HFFc6 (cell line): Measurements from ENCODE around the gene CRISPLD2. TPM values are rescaled to one million over a fixed set of nuclear protein-coding genes. Genes with fewer than 3 reads are reported as not detected.

ENCODE experiments used
- DNase-seq: peaks from one replicate; pipeline ENCODE4 v3.0.0-alpha.2; 2018
- H3K27ac Mint-ChIP-seq: 2 replicates; pipeline ENCODE4 v1.8.0; 2020; ENCODE audit warnings: mild to moderate bottlenecking, mixed read lengths
- H3K27me3 Mint-ChIP-seq: 2 replicates; pipeline ENCODE4 v1.8.0; 2021; ENCODE audit warnings: mild to moderate bottlenecking, moderate library complexity, mixed read lengths; ENCODE audit not compliant: insufficient read depth
- H3K36me3 Mint-ChIP-seq: 2 replicates; pipeline ENCODE4 v1.8.0; 2021; ENCODE audit warnings: low read depth, mixed read lengths
- H3K4me1 Mint-ChIP-seq: 2 replicates; pipeline ENCODE4 v1.8.0; 2020; ENCODE audit warnings: low read depth, mixed read lengths
- H3K4me3 Mint-ChIP-seq: 2 replicates; pipeline ENCODE4 v1.8.0; 2020; ENCODE audit warnings: mild to moderate bottlenecking, moderate library complexity, mixed read lengths
- H3K9me3 Mint-ChIP-seq: 2 replicates; pipeline ENCODE4 v1.8.0; 2020; ENCODE audit warnings: mild to moderate bottlenecking, mixed read lengths
- CTCF ChIP-seq: fragments of 200-600 bp; sonication (generic); IDR thresholded peaks from 2 replicates; pipeline ENCODE4 v1.5.0; 2021; ENCODE audit warnings: antibody characterized with exemption, mild to moderate bottlenecking
- total RNA-seq, 6 experiments: library from RNA; stranded (reverse); fragmentation: NEBNext Ultra II Directional; extraction: Animal tissue kit (Norgen Biotek cat#: 25700); gene quantifications; 2 replicates in 1 of 6; 3 replicates in 5 of 6; pipeline ENCODE4 v1.2.3, GENCODE V29; 2021

Gene CRISPLD2
- total RNA-seq, 6 experiments from 2014 or later: 12.2 to 15.5 (median 13.6) TPM

GRCh38 chr16:84924331-84925091 lies 104.7 kb downstream of the CRISPLD2 start:
- Mint-ChIP-seq H3K4me1 (peaks cover 19% of the 10 kb centered on the region), H3K9me3 (no peaks in the 10 kb centered on the region), H3K4me3 (no peak overlapping the region), H3K36me3 (no peaks in the 10 kb centered on the region), H3K27me3 (no peaks in the 10 kb centered on the region), H3K27ac (no peak overlapping the region)
- no peak for TF ChIP-seq CTCF
- DNase-seq: no peak

- no peak for DNase-seq
- no peaks in the 10 kb centered on the region for H3K36me3 Mint-ChIP-seq
- peaks cover 20% of the 10 kb centered on the region for H3K4me1 Mint-ChIP-seq
- no peak overlapping the region for H3K4me3 Mint-ChIP-seq
- no peaks in the 10 kb centered on the region for H3K9me3 Mint-ChIP-seq
- no peak overlapping the region for H3K27ac Mint-ChIP-seq
- H3K27me3 Mint-ChIP-seq: no peaks in the 10 kb centered on the region
- peak; percentile 99 for TF ChIP-seq CTCF
These were observed 105.4 kb downstream of the CRISPLD2 start for GRCh38 chr16:84925092-84925772.

- TF ChIP-seq CTCF: no peak
- H3K27me3 Mint-ChIP-seq: no peaks in the 10 kb centered on the region
- no peak for DNase-seq
- H3K4me3 Mint-ChIP-seq: no peak overlapping the region
- peaks cover 20% of the 10 kb centered on the region for H3K4me1 Mint-ChIP-seq
- H3K9me3 Mint-ChIP-seq: no peaks in the 10 kb centered on the region
- H3K27ac Mint-ChIP-seq: no peak overlapping the region
- H3K36me3 Mint-ChIP-seq: no peaks in the 10 kb centered on the region
These were observed 106.1 kb downstream of the CRISPLD2 start for GRCh38 chr16:84925773-84926372.

GRCh38 chr16:84926462-84926861 lies 106.7 kb downstream of the CRISPLD2 start:
- Mint-ChIP-seq H3K4me1 (peaks cover 25% of the 10 kb centered on the region), H3K4me3 (no peak overlapping the region), H3K36me3 (no peaks in the 10 kb centered on the region), H3K27me3 (peaks cover 2% of the 10 kb centered on the region; the same call in 1 of the 2 replicates), H3K9me3 (peaks cover 6% of the 10 kb centered on the region), H3K27ac (no peak overlapping the region)
- DNase-seq: no peak
- TF ChIP-seq CTCF: no peak

GRCh38 chr16:84927621-84928591 lies 108.1 kb downstream of the CRISPLD2 start:
- Mint-ChIP-seq H3K27me3 (peaks cover 2% of the 10 kb centered on the region), H3K4me3 (no peak overlapping the region), H3K4me1 (peaks cover 25% of the 10 kb centered on the region), H3K9me3 (peaks cover 6% of the 10 kb centered on the region), H3K27ac (no peak overlapping the region), H3K36me3 (no peaks in the 10 kb centered on the region)
- no peak for DNase-seq
- no peak for TF ChIP-seq CTCF
